Measurements from ENCODE around the gene IFI44L. TPM values are rescaled to one million over a fixed set of nuclear protein-coding genes. Genes with fewer than 3 reads are reported as not detected.

The IFI44L gene
- total RNA-seq, 1 donor from 2014 or later: 0.05 TPM

DNA sequence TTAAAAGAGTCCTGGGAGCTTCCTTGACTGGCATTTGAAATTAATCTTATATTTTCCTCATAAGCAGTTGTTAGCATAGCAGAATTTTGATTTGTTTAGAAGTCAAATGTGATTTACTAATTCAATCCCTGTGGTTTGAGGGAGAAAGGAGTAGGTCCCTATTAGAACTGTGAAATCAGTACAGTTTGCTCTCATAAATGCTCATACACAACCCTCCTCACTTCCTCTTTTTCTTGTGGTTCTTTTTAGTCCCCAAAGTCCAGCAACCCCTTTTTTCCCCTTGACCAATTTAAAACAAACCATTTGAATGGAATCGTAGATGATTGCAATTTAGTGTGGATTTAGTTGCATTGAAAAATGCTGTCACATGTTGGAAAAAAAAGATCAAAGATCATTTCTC, 20.2 kb downstream of the IFI44L start:
- TF ChIP-seq CTCF (conservative IDR thresholded peaks at IDR 0.05): no peak
- Mint-ChIP-seq H3K4me3 (no peak overlapping the region), H3K36me3 (ENCODE audit: low read depth) (no peaks in the 10 kb centered on the region), H3K4me1 (no peaks in the 10 kb centered on the region), H3K27me3 (ENCODE audit: low read depth) (peaks cover 18% of the 10 kb centered on the region), H3K9me3 (peaks cover 3% of the 10 kb centered on the region), H3K27ac (ENCODE audit: unreplicated experiment) (no peak overlapping the region)
- no peak for DNase-seq (ENCODE audit: low read depth, low spot score)

DNA sequence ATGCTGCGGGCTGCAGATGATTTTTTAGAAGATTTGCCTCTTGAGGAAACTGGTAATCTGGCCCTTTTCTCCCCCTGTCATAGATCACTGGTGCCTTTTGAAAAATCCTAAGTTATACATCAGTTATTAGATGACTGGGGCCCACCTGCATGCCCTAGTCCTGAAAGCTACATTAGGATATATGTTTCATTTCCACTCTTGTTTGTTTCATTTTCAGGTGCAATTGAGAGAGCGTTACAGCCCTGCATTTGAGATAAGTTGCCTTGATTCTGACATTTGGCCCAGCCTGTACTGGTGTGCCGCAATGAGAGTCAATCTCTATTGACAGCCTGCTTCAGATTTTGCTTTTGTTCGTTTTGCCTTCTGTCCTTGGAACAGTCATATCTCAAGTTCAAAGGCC, 21.3 kb downstream of the IFI44L start:
- Mint-ChIP-seq H3K4me3 (no peak overlapping the region), H3K4me1 (no peaks in the 10 kb centered on the region), H3K27me3 (ENCODE audit: low read depth) (peaks cover 13% of the 10 kb centered on the region), H3K9me3 (peaks cover 3% of the 10 kb centered on the region), H3K36me3 (ENCODE audit: low read depth) (no peaks in the 10 kb centered on the region), H3K27ac (ENCODE audit: unreplicated experiment) (no peak overlapping the region)
- TF ChIP-seq CTCF (conservative IDR thresholded peaks at IDR 0.05): no peak
- DNase-seq (ENCODE audit: low read depth, low spot score): no peak

DNA sequence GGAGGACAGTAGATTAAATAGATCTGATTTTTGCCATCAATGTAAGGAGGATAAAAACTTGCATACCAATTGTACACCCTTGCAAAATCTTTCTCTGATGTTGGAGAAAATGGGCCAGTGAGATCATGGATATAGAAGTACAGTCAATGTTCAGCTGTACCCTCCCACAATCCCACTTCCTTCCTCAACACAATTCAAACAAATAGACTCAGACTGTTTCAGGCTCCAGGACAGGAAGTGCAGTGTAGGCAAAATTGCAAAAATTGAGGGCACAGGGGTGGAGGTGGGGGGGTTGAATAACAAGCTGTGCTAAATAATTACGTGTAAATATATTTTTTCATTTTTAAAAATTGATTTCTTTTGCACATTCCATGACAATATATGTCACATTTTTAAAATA, 25.5 kb downstream of the IFI44L start:
- Mint-ChIP-seq H3K9me3 (peaks cover 3% of the 10 kb centered on the region), H3K36me3 (ENCODE audit: low read depth) (peaks cover 2% of the 10 kb centered on the region), H3K4me3 (no peak overlapping the region), H3K27me3 (ENCODE audit: low read depth) (no peaks in the 10 kb centered on the region), H3K4me1 (no peaks in the 10 kb centered on the region), H3K27ac (ENCODE audit: unreplicated experiment) (no peak overlapping the region)
- no peak for TF ChIP-seq CTCF (conservative IDR thresholded peaks at IDR 0.05)
- no peak for DNase-seq (ENCODE audit: low read depth, low spot score)

GRCh38 chr1:78647238-78647637, 27.0 kb downstream of the IFI44L start:
- TF ChIP-seq CTCF (conservative IDR thresholded peaks at IDR 0.05): no peak
- H3K27ac Mint-ChIP-seq (ENCODE audit: unreplicated experiment): no peak overlapping the region
- H3K9me3 Mint-ChIP-seq: peaks cover 3% of the 10 kb centered on the region
- DNase-seq (ENCODE audit: low read depth, low spot score): no peak
- H3K27me3 Mint-ChIP-seq (ENCODE audit: low read depth): peaks cover 5% of the 10 kb centered on the region
- H3K36me3 Mint-ChIP-seq (ENCODE audit: low read depth): peaks cover 2% of the 10 kb centered on the region
- no peaks in the 10 kb centered on the region for H3K4me1 Mint-ChIP-seq
- H3K4me3 Mint-ChIP-seq: no peak overlapping the region

- DNase-seq (ENCODE audit: low read depth, low spot score): no peak
- Mint-ChIP-seq H3K27me3 (ENCODE audit: low read depth) (peaks cover 12% of the 10 kb centered on the region), H3K4me1 (no peaks in the 10 kb centered on the region), H3K9me3 (no peaks in the 10 kb centered on the region), H3K36me3 (ENCODE audit: low read depth) (peaks cover 2% of the 10 kb centered on the region), H3K27ac (ENCODE audit: unreplicated experiment) (no peak within 1 kb of the TSS), H3K4me3 (no peak within 1 kb of the TSS)
- no peak for TF ChIP-seq CTCF (conservative IDR thresholded peaks at IDR 0.05)
Measured at GRCh38 chr1:78649628-78650027, 29.4 kb downstream of the IFI44L start, which contains the start of gene IFI44. Gene IFI44, plus strand, starts transcription at chr1:78649831. Its CDS starts 365 bp downstream, at chr1:78650196.

Data from neural crest cell (in vitro differentiated cells).